Epithelial cell of esophagus (primary cell): ENCODE results near the gene CASP12.

Experiments
- DNase-seq: peaks from one replicate; pipeline ENCODE4 v3.0.0; 2010; ENCODE audit warnings: low read depth
- H3K4me3 ChIP-seq: 2 replicates; pipeline ENCODE4 v1.5.1; 2011; ENCODE audit warnings: mild to moderate bottlenecking, low read length, control low read depth
- CTCF ChIP-seq: IDR thresholded peaks from 2 replicates; pipeline ENCODE4 v1.5.1; 2011; ENCODE audit warnings: low read depth, mild to moderate bottlenecking, low read length, control low read depth, inconsistent platforms; ENCODE audit not compliant: insufficient read depth; ENCODE audit errors: missing control alignments

CASP12 gene

GRCh38 chr11:104908186-104908531 is 9.9 kb upstream of the CASP12 start:
- no peak overlapping the region for H3K4me3 ChIP-seq
- DNase-seq: no peak
- TF ChIP-seq CTCF: no peak

GRCh38 chr11:104907521-104908185 is 9.4 kb upstream of the CASP12 start:
- no peak for TF ChIP-seq CTCF
- no peak for DNase-seq
- no peak overlapping the region for H3K4me3 ChIP-seq

- H3K4me3 ChIP-seq: no peak overlapping the region
- TF ChIP-seq CTCF: peak; percentile 15
- peak; percentile 7 for DNase-seq
Measured at GRCh38 chr11:104905271-104905670, 7.0 kb upstream of the CASP12 start.

GRCh38 chr11:104899226-104899625 is 966 bp upstream of the CASP12 start:
- DNase-seq: no peak
- no peak overlapping the region for H3K4me3 ChIP-seq
- TF ChIP-seq CTCF: no peak

GRCh38 chr11:104898685-104899013 is 389 bp upstream of the CASP12 start:
- H3K4me3 ChIP-seq: no peak overlapping the region

GRCh38 chr11:104895634-104896033 is 2.6 kb downstream of the CASP12 start:
- no peak overlapping the region for H3K4me3 ChIP-seq
- TF ChIP-seq CTCF: no peak
- no peak for DNase-seq

More at GRCh38 chr11:104898685-104899013, 389 bp upstream of the CASP12 start:
- no peak for DNase-seq
- no peak for TF ChIP-seq CTCF

GRCh38 chr11:104893876-104894275 is 4.4 kb downstream of the CASP12 start:
- no peak overlapping the region for H3K4me3 ChIP-seq
- no peak for TF ChIP-seq CTCF
- no peak for DNase-seq
